H1 (cell line): ENCODE measurements around the gene SLC66A3. TPM values are rescaled to one million over a fixed set of nuclear protein-coding genes. Genes with fewer than 3 reads are reported as not detected.

Experiments used
- polyA plus RNA-seq, 7 experiments: library from polyadenylated mRNA; depleted of rRNA in 3 of 7; stranded (reverse) in 5 of 7; unstranded in 2 of 7; fragments of >200 nt in 5 of 7; fragments of 200-250 nt in 2 of 7; gene quantifications; 1 replicate in 5 of 7; 2 replicates in 1 of 7; 4 replicates in 1 of 7; pipeline versions ENCODE4 v1.2.1 to v1.2.3, GENCODE V29; 2011 to 2013; ENCODE audit warnings: missing spikeins in 2 of 7, mixed read lengths in 2 of 7
- total RNA-seq: library from RNA; stranded (reverse); fragmentation: NEBNext Ultra II Directional; extraction: Animal tissue kit (Norgen Biotek cat#: 25700); gene quantifications from 2 replicates; pipeline ENCODE4 v1.2.1, GENCODE V29; 2021

SLC66A3 gene
- total and polyA plus RNA-seq, 2 of the 8 experiments (the other 6 are each of a cell fraction or from before 2014, with no cell fraction given): 8.7 to 27.8 TPM

Other genes with a start within 250 kb of the SLC66A3 start
- gene KCNF1, start 243.5 kb upstream of the SLC66A3 start, total RNA-seq: 0.48 and 0.90 TPM in 2 replicates
- gene KCNF1, start 243.5 kb upstream of the SLC66A3 start, polyA plus RNA-seq (2011; rRNA removed): 1.5 and 1.6 TPM in 2 replicates
- 28.8 and 29.0 TPM in 2 replicates for gene ROCK2, start 189.2 kb downstream of the SLC66A3 start, total RNA-seq
- gene ROCK2, start 189.2 kb downstream of the SLC66A3 start, polyA plus RNA-seq (2011; rRNA removed): 1.7 and 2.7 TPM in 2 replicates